ENCODE results near the gene STIM2.

DNA sequence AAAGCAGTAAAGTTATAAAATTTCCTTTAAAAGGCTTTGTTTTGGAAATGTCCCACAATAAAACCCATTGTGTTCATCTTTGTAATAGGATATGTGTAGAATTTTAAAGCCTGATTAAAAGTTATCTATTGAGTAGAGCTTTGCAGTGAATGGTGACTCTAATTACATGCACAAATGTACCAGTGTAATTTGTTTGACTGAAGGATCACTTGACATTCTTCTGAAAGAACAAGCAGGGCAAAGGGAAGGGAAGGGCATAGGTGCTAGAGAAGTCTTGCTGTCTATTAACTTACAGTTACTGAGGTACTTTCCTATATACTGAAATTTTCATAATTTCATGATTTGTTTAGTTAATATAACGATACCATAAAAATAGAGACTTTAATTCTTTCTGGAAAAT, 70.8 kb downstream of the STIM2 start:
- TF ChIP-seq, protein P1, sequence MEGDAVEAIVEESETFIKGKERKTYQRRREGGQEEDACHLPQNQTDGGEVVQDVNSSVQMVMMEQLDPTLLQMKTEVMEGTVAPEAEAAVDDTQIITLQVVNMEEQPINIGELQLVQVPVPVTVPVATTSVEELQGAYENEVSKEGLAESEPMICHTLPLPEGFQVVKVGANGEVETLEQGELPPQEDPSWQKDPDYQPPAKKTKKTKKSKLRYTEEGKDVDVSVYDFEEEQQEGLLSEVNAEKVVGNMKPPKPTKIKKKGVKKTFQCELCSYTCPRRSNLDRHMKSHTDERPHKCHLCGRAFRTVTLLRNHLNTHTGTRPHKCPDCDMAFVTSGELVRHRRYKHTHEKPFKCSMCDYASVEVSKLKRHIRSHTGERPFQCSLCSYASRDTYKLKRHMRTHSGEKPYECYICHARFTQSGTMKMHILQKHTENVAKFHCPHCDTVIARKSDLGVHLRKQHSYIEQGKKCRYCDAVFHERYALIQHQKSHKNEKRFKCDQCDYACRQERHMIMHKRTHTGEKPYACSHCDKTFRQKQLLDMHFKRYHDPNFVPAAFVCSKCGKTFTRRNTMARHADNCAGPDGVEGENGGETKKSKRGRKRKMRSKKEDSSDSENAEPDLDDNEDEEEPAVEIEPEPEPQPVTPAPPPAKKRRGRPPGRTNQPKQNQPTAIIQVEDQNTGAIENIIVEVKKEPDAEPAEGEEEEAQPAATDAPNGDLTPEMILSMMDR (conservative IDR thresholded peaks at IDR 0.05), result no peak
- TF ChIP-seq EZH2 (IDR thresholded peaks at IDR 0.05; ENCODE audit: low read depth), result no peak

Data from PC-9 (cell line).